Endothelial cell of umbilical vein (primary cell): Measurements from ENCODE around the gene CCR3. TPM values are rescaled to one million over a fixed set of nuclear protein-coding genes. Genes with fewer than 3 reads are reported as not detected.

Source experiments
- BruUV-seq: library from RNA; stranded (reverse); fragments of 400-500 nt; replicated peaks from 2 replicates; lab custom pipeline; 2021; lab: Mats Ljungman, UMichigan
- CTCF ChIA-PET: fragments of 300-600, 350-600 bp; sonication (Branson Sonifier 250); formaldehyde crosslinking; loops from one replicate; lab custom pipeline; 2021; ENCODE audit warnings: antibody characterized with exemption, inconsistent platforms; lab: Charles Lee
- POLR2A ChIA-PET: fragments of 300-600, 350-600 bp; sonication (Branson Sonifier 250); formaldehyde crosslinking; loops from one replicate; lab custom pipeline; 2021; ENCODE audit warnings: antibody characterized with exemption, inconsistent platforms; lab: Charles Lee
- DNase-seq: peaks from one replicate; pipeline ENCODE4 v3.0.0-alpha.2; 2011; ENCODE audit warnings: low read depth, low spot score
- FAIRE-seq: peaks from 2 replicates; lab custom pipeline; 2011; peaks lifted over from hg19 to GRCh38; lab: Jason Lieb, UNC
- H2AFZ ChIP-seq: 2 replicates; pipeline ENCODE4 v1.6.0; 2012; ENCODE audit warnings: low read depth, low read length, control low read depth, inconsistent platforms
- H3K27ac ChIP-seq: 2 replicates; pipeline ENCODE4 v1.5.1; 2011; ENCODE audit warnings: low read depth, mild to moderate bottlenecking, control low read depth, low read length, moderate library complexity; ENCODE audit not compliant: insufficient read depth
- H3K27me3 ChIP-seq, 2 experiments: 2 replicates each; pipeline versions ENCODE4 v1.6.0 to v1.6.1; 2011; ENCODE audit warnings: low read length in 2 of 2, mixed read lengths in 1 of 2; ENCODE audit not compliant: control insufficient read depth in 2 of 2, insufficient read depth in 2 of 2
- H3K36me3 ChIP-seq, 2 experiments: 2 replicates in 1 of 2; 3 replicates in 1 of 2; pipeline ENCODE4 v1.5.1; 2011; ENCODE audit warnings: low read length in 2 of 2, mild to moderate bottlenecking in 1 of 2, moderate library complexity in 1 of 2; ENCODE audit not compliant: control insufficient read depth in 2 of 2, insufficient read depth in 2 of 2; ENCODE audit errors: extremely low read depth in 1 of 2
- H3K4me1 ChIP-seq: 3 replicates; pipeline ENCODE4 v1.5.1; 2011; ENCODE audit warnings: mild to moderate bottlenecking, low read length; ENCODE audit not compliant: control insufficient read depth, insufficient read depth; ENCODE audit errors: extremely low read depth
- H3K4me2 ChIP-seq: 2 replicates; pipeline ENCODE4 v1.6.1; 2011; ENCODE audit warnings: low read length, control low read depth, mixed read lengths; ENCODE audit not compliant: insufficient read depth
- H3K4me3 ChIP-seq, 3 experiments: fragments of 200-600 bp in 1 of 3; sonication (generic), shearing (Covaris generic) in 1 of 3; replicated peaks in 1 of 3; 2 replicates each; pipeline ENCODE4 v1.5.1; 2011 to 2016; ENCODE audit warnings: control low read depth in 3 of 3, low read length in 3 of 3, mild to moderate bottlenecking in 2 of 3, inconsistent platforms in 1 of 3, low read depth in 1 of 3, moderate library complexity in 1 of 3; ENCODE audit not compliant: insufficient read depth in 1 of 3
- H3K79me2 ChIP-seq: 2 replicates; pipeline ENCODE4 v1.6.0; 2012; ENCODE audit warnings: low read length, inconsistent platforms; ENCODE audit not compliant: control insufficient read depth, insufficient read depth
- H3K9ac ChIP-seq: replicated peaks from 2 replicates; pipeline ENCODE3; 2011; ENCODE audit warnings: low read length, control low read depth; ENCODE audit not compliant: insufficient read depth; ENCODE audit errors: extremely low read depth
- H3K9me1 ChIP-seq: replicated peaks from 3 replicates; pipeline ENCODE4 v1.6.0; 2011; ENCODE audit warnings: mild to moderate bottlenecking, low read length; ENCODE audit not compliant: control insufficient read depth, insufficient read depth; ENCODE audit errors: extremely low read depth
- H3K9me3 ChIP-seq: replicated peaks from 2 replicates; pipeline ENCODE4 v1.5.1; 2012; ENCODE audit warnings: low read length, inconsistent platforms; ENCODE audit not compliant: control insufficient read depth, insufficient read depth
- H4K20me1 ChIP-seq: replicated peaks from 2 replicates; pipeline ENCODE3; 2011; ENCODE audit warnings: mild to moderate bottlenecking, low read length; ENCODE audit not compliant: control insufficient read depth, insufficient read depth; ENCODE audit errors: extremely low read depth
- CTCF ChIP-seq, 2 donors: IDR thresholded peaks; 1 replicate in 1 of 2; 2 replicates in 1 of 2; pipeline ENCODE4 v1.5.1; 2011; ENCODE audit warnings: low read length in 2 of 2, mild to moderate bottlenecking in 2 of 2, moderate library complexity in 2 of 2, control low read depth in 1 of 2, inconsistent platforms in 1 of 2, low read depth in 1 of 2; ENCODE audit not compliant: insufficient read depth in 1 of 2; ENCODE audit errors: extremely low read depth in 1 of 2
- EZH2 ChIP-seq: IDR thresholded peaks from 2 replicates; pipeline ENCODE4 v1.6.1; 2012; ENCODE audit warnings: borderline replicate concordance, low read depth, mild to moderate bottlenecking, moderate library complexity, low read length, inconsistent platforms; ENCODE audit not compliant: severe bottlenecking
- FOS ChIP-seq: IDR thresholded peaks from 2 replicates; pipeline ENCODE4 v1.6.1; 2011; ENCODE audit warnings: mild to moderate bottlenecking, low read length, moderate library complexity, borderline replicate concordance; ENCODE audit not compliant: insufficient read depth
- GATA2 ChIP-seq: IDR thresholded peaks from 2 replicates; pipeline ENCODE4 v1.7.0; 2011; ENCODE audit warnings: low read depth, mild to moderate bottlenecking, moderate library complexity, mixed read lengths, low read length; ENCODE audit not compliant: insufficient read length, insufficient read depth
- JUN ChIP-seq: IDR thresholded peaks from 2 replicates; pipeline ENCODE4 v1.6.1; 2011; ENCODE audit warnings: borderline replicate concordance, low read depth; ENCODE audit not compliant: insufficient read length, insufficient read depth
- MAX ChIP-seq: IDR thresholded peaks from 2 replicates; pipeline ENCODE4 v1.6.1; 2011; ENCODE audit not compliant: insufficient read depth, insufficient read length
- MYC ChIP-seq: IDR thresholded peaks from one replicate; pipeline ENCODE4 v1.6.1; 2011; ENCODE audit warnings: mild to moderate bottlenecking, low read depth, low read length
- POLR2A ChIP-seq: IDR thresholded peaks from 2 replicates; pipeline ENCODE4 v1.6.1; 2012; ENCODE audit warnings: low read depth, mild to moderate bottlenecking, control low read depth, low read length
- POLR2AphosphoS5 ChIP-seq: IDR thresholded peaks from 2 replicates; pipeline ENCODE4 v1.6.1; 2012; ENCODE audit warnings: low read depth, mild to moderate bottlenecking, control low read depth, low read length, moderate library complexity; ENCODE audit not compliant: insufficient read depth
- dilution Hi-C: fragments of 300-500 bp; cut with MboI; formaldehyde crosslinking; loops from one replicate; pipeline ENCODE4 v1.15.0; 2019; ENCODE audit warnings: low sequenced_read_pairs; ENCODE audit not compliant: extremely low pct_ligation_motif_present
- intact Hi-C: fragments of 100-400 bp; cut with micrococcal nuclease; formaldehyde crosslinking; loops from one replicate; pipeline ENCODE4 v1.10.0; 2022
- polyA plus RNA-seq, 4 experiments: library from polyadenylated mRNA; depleted of rRNA in 3 of 4; stranded (reverse) in 3 of 4; unstranded in 1 of 4; fragments of >200 nt; gene quantifications; 2 replicates each; pipeline versions ENCODE4 v1.2.1 to v1.2.3, GENCODE V29; 2011 to 2012; ENCODE audit warnings: missing spikeins in 1 of 4
- total RNA-seq: library from RNA; stranded (reverse); gene quantifications from 2 replicates; pipeline ENCODE4 v1.2.3, GENCODE V29; 2021

The CCR3 gene
- total and polyA plus RNA-seq, 2 donors (not counting 3 experiments of a cell fraction or from before 2014, with no cell fraction given), result not detected

GRCh38 chr3:46261926-46262594 lies 19.8 kb downstream of the CCR3 start:
- Histone ChIP-seq H4K20me1 (no peaks in the 10 kb centered on the region), H3K4me2 (no peak overlapping the region), H3K79me2 (no peaks in the 10 kb centered on the region), H3K4me1 (no peaks in the 10 kb centered on the region), H2AFZ (no peak overlapping the region), H3K27ac (no peak overlapping the region), H3K4me3 (no peak overlapping the region), H3K9me3 (no peaks in the 10 kb centered on the region), H3K9ac (no peak overlapping the region), H3K36me3 (no peaks in the 10 kb centered on the region), H3K9me1 (no peaks in the 10 kb centered on the region), H3K27me3 (peaks cover 0 to 6% of the 10 kb centered on the region in 2 experiments)
- CTCF ChIA-PET, result interaction anchor here (1.4 kb wide), 1 partner anchor 14 kb away, joined by 3 read pairs; no protein-coding TSS in a partner anchor
- intact Hi-C loops, result no loop called here
- POLR2A ChIA-PET, result no interaction called here
- FAIRE-seq (no peak), DNase-seq (no peak)
- dilution Hi-C loops, result no loop called here
- no TSS peak for BruUV-seq
- TF ChIP-seq CTCF (IDR thresholded peaks at IDR 0.05; ENCODE audit: extremely low read depth in 1 of 2, insufficient read depth in 1 of 2, low read depth in 1 of 2, low read length in 2 of 2), result no peak
- TF ChIP-seq GATA2, result no peak
- no peak for TF ChIP-seq JUN
- no peak for TF ChIP-seq POLR2AphosphoS5

GRCh38 chr3:46264002-46264401 lies 21.7 kb downstream of the CCR3 start:
- Histone ChIP-seq H3K27ac (no peak overlapping the region), H3K4me1 (no peaks in the 10 kb centered on the region), H3K4me3 (no peak overlapping the region), H3K9ac (no peak overlapping the region), H4K20me1 (no peaks in the 10 kb centered on the region), H2AFZ (no peak overlapping the region), H3K79me2 (no peaks in the 10 kb centered on the region), H3K9me1 (no peaks in the 10 kb centered on the region), H3K36me3 (no peaks in the 10 kb centered on the region), H3K4me2 (no peak overlapping the region), H3K27me3 (peaks cover 0 to 4% of the 10 kb centered on the region in 2 experiments), H3K9me3 (no peaks in the 10 kb centered on the region)
- CTCF ChIA-PET, result no interaction called here
- POLR2A ChIA-PET, result no interaction called here
- TF ChIP-seq POLR2AphosphoS5, result no peak
- no peak for TF ChIP-seq MYC
- TF ChIP-seq CTCF (IDR thresholded peaks at IDR 0.05; ENCODE audit: extremely low read depth in 1 of 2, insufficient read depth in 1 of 2, low read depth in 1 of 2, low read length in 2 of 2), result no peak
- TF ChIP-seq GATA2, result no peak
- no peak for TF ChIP-seq POLR2A
- TF ChIP-seq EZH2, result no peak
- TF ChIP-seq MAX, result no peak
- no peak for TF ChIP-seq FOS
- TF ChIP-seq JUN, result no peak
- dilution Hi-C loops (no loop called here), intact Hi-C loops (no loop called here)
- BruUV-seq, result no TSS peak
- FAIRE-seq (no peak), DNase-seq (no peak)
